Esophagus (tissue), 2 donors: ENCODE data around the gene CACNA1G. TPM values are rescaled to one million over a fixed set of nuclear protein-coding genes. Genes with fewer than 3 reads are reported as not detected.

ENCODE experiments used
- H3K27ac ChIP-seq, 2 donors: one replicate each; pipeline ENCODE4 v1.5.1; 2013; ENCODE audit warnings: low read depth in 2 of 2, mild to moderate bottlenecking in 2 of 2, inconsistent platforms in 1 of 2, low read length in 1 of 2, moderate library complexity in 1 of 2
- H3K27me3 ChIP-seq, 2 donors: one replicate each; pipeline ENCODE4 v1.6.1; 2013; ENCODE audit warnings: low read length in 2 of 2, control low read depth in 1 of 2, mild to moderate bottlenecking in 1 of 2; ENCODE audit not compliant: insufficient read depth in 2 of 2, control insufficient read depth in 1 of 2
- H3K36me3 ChIP-seq, 2 donors: one replicate each; pipeline ENCODE4 v1.6.1; 2013; ENCODE audit warnings: low read length in 1 of 2; ENCODE audit not compliant: control insufficient read depth in 2 of 2, insufficient read depth in 2 of 2
- H3K4me1 ChIP-seq, 2 donors: one replicate each; pipeline ENCODE4 v1.6.1; 2013; ENCODE audit warnings: low read length in 1 of 2; ENCODE audit not compliant: control insufficient read depth in 2 of 2, insufficient read depth in 2 of 2
- H3K4me3 ChIP-seq, 2 donors: one replicate each; pipeline ENCODE4 v1.5.1; 2013; ENCODE audit warnings: low read length in 2 of 2, mild to moderate bottlenecking in 2 of 2, low read depth in 1 of 2, moderate library complexity in 1 of 2
- H3K9me3 ChIP-seq, 2 donors: one replicate each; pipeline ENCODE4 v1.6.1; 2013; ENCODE audit warnings: mild to moderate bottlenecking in 2 of 2, low read depth in 1 of 2, low read length in 1 of 2, moderate library complexity in 1 of 2; ENCODE audit not compliant: control insufficient read depth in 2 of 2, insufficient read depth in 1 of 2
- WGBS, 2 donors: extraction: QIAGEN DNeasy Blood & Tissue Kit; methylation state at CpG; one replicate each; pipeline ENCODE4 v1.1.7; 2013; 5-methylcytosine and 5-hydroxymethylcytosine counted together
- polyA plus RNA-seq, 2 donors: library from polyadenylated mRNA; stranded (reverse); fragments of 200-250 nt; gene quantifications; one replicate each; pipeline ENCODE4 v1.2.3, GENCODE V29; 2013
- donor health status: healthy with polysubstance abuse.
- donor health status: Bipolar disorder and iron deficiency.

Gene CACNA1G
- polyA plus RNA-seq, 2 donors: 0.06 to 0.13 TPM

- Histone ChIP-seq H3K36me3 (peaks cover 0 to 17% of the 10 kb centered on the region in 2 donors), H3K4me1 (peaks cover 7 to 9% of the 10 kb centered on the region in 2 donors), H3K4me3 (no peak overlapping the region), H3K9me3 (no peaks in the 10 kb centered on the region), H3K27ac (no peak overlapping the region), H3K27me3 (no peaks in the 10 kb centered on the region)
- WGBS, 2 donors: 94 to 97% methylated on average over 8 of the region's 8 CpGs
These were observed 9.1 kb upstream of the CACNA1G start for GRCh38 chr17:50551433-50551815.

GRCh38 chr17:50551884-50552283 is 8.6 kb upstream of the CACNA1G start:
- WGBS, 2 donors: 87 to 92% methylated on average over 12 of the region's 12 CpGs
- H3K4me3 ChIP-seq: no peak overlapping the region
- H3K27ac ChIP-seq: no peak overlapping the region
- H3K9me3 ChIP-seq: no peaks in the 10 kb centered on the region
- peaks cover 7% of the 10 kb centered on the region in 2 donors for H3K4me1 ChIP-seq
- H3K27me3 ChIP-seq: no peaks in the 10 kb centered on the region
- peaks cover 0 to 17% of the 10 kb centered on the region in 2 donors for H3K36me3 ChIP-seq

GRCh38 chr17:50554201-50554600 is 6.3 kb upstream of the CACNA1G start:
- peaks cover 0 to 14% of the 10 kb centered on the region in 2 donors for H3K36me3 ChIP-seq

GRCh38 chr17:50556803-50557202 is 3.7 kb upstream of the CACNA1G start:
- no peaks in the 10 kb centered on the region for H3K9me3 ChIP-seq
- H3K4me1 ChIP-seq: peaks cover 12 to 13% of the 10 kb centered on the region in 2 donors
- peaks cover 0 to 9% of the 10 kb centered on the region in 2 donors for H3K36me3 ChIP-seq
- H3K27me3 ChIP-seq: peaks cover 0 to 26% of the 10 kb centered on the region in 2 donors
- 61 to 68% methylated on average over 4 to 5 of the region's 5 CpGs for WGBS, 2 donors
- H3K27ac ChIP-seq: no peak overlapping the region
- H3K4me3 ChIP-seq: no peak overlapping the region

More at GRCh38 chr17:50554201-50554600, 6.3 kb upstream of the CACNA1G start:
- Histone ChIP-seq H3K4me1 (peaks cover under 1 to 6% of the 10 kb centered on the region in 2 donors), H3K27ac (no peak overlapping the region), H3K9me3 (no peaks in the 10 kb centered on the region), H3K4me3 (no peak overlapping the region), H3K27me3 (peaks cover 0 to 6% of the 10 kb centered on the region in 2 donors)
- 92 to 94% methylated on average over 17 of the region's 17 CpGs for WGBS, 2 donors

- Histone ChIP-seq H3K4me3 (no peak overlapping the region), H3K4me1 (peaks cover 12 to 13% of the 10 kb centered on the region in 2 donors), H3K9me3 (no peaks in the 10 kb centered on the region), H3K27me3 (peaks cover 0 to 31% of the 10 kb centered on the region in 2 donors), H3K36me3 (peaks cover 0 to 9% of the 10 kb centered on the region in 2 donors), H3K27ac (no peak overlapping the region)
- WGBS, 2 donors: 87 to 94% methylated on average over 4 of the region's 4 CpGs
These were observed 2.9 kb upstream of the CACNA1G start for GRCh38 chr17:50557630-50558029.

- Histone ChIP-seq H3K36me3 (peaks cover 0 to 9% of the 10 kb centered on the region in 2 donors), H3K27ac (no peak overlapping the region), H3K9me3 (no peaks in the 10 kb centered on the region), H3K4me1 (peaks cover 12 to 13% of the 10 kb centered on the region in 2 donors), H3K27me3 (peaks cover 0 to 31% of the 10 kb centered on the region in 2 donors), H3K4me3 (no peak overlapping the region)
- 74 to 75% methylated on average over 4 of the region's 4 CpGs for WGBS, 2 donors
These were observed 2.4 kb upstream of the CACNA1G start for GRCh38 chr17:50558091-50558490.

- peaks cover 12 to 13% of the 10 kb centered on the region in 2 donors for H3K4me1 ChIP-seq
- 30 to 31% methylated on average over 18 of the region's 18 CpGs for WGBS, 2 donors
- peaks cover 0 to 31% of the 10 kb centered on the region in 2 donors for H3K27me3 ChIP-seq
- H3K27ac ChIP-seq: no peak overlapping the region
- no peak overlapping the region for H3K4me3 ChIP-seq
- peaks cover 0 to 9% of the 10 kb centered on the region in 2 donors for H3K36me3 ChIP-seq
- H3K9me3 ChIP-seq: no peaks in the 10 kb centered on the region
These were observed 2.0 kb upstream of the CACNA1G start for GRCh38 chr17:50558581-50558940.

- H3K4me3 ChIP-seq: peak overlapping the region in 1 of 2 donors; percentile 8
- peaks cover 0 to 9% of the 10 kb centered on the region in 2 donors for H3K36me3 ChIP-seq
- H3K27me3 ChIP-seq: peaks cover 0 to 31% of the 10 kb centered on the region in 2 donors
- H3K9me3 ChIP-seq: no peaks in the 10 kb centered on the region
- H3K27ac ChIP-seq: no peak overlapping the region
- peaks cover 12 to 13% of the 10 kb centered on the region in 2 donors for H3K4me1 ChIP-seq
- 3 to 4% methylated on average over 50 to 55 of the region's 55 CpGs for WGBS, 2 donors
These were observed 1.4 kb upstream of the CACNA1G start for GRCh38 chr17:50558941-50559614.

- H3K4me1 ChIP-seq: peaks cover 12 to 13% of the 10 kb centered on the region in 2 donors
- H3K4me3 ChIP-seq: peak overlapping the region; percentile 40 to 48
- 6 to 7% methylated on average over 27 of the region's 27 CpGs for WGBS, 2 donors
- H3K9me3 ChIP-seq: no peaks in the 10 kb centered on the region
- H3K27me3 ChIP-seq: peaks cover 0 to 31% of the 10 kb centered on the region in 2 donors
- no peak overlapping the region for H3K27ac ChIP-seq
- peaks cover 0 to 5% of the 10 kb centered on the region in 2 donors for H3K36me3 ChIP-seq
These were observed 786 bp upstream of the CACNA1G start for GRCh38 chr17:50559674-50560184.
